ENCODE data around the gene SPESP1.
"Not testable (repeated sequence)": the region's sequence is repeated elsewhere in the genome, so short reads cannot be mapped to it uniquely, and the experiment has no call there.

DNA sequence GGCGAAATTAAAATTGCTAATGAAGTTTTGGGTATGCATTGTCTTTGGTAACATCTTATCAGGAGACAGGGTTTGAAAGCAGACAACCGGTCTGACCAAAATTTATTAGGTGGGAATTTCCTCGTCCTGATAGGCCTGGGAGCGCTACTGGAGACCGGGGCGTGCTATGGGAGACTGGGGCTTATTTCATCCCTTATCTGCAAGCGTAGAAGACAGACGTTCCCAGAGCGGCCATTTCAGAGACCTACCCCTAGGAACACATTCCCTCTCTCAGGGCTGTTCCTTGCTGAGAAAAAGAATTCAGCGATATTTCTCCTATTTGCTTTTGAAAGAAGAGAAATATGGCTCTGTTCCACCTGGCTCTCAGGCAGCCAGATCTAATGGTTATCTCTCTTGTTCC is 47.1 kb downstream of the SPESP1 start:
- TF ChIP-seq, protein P1, sequence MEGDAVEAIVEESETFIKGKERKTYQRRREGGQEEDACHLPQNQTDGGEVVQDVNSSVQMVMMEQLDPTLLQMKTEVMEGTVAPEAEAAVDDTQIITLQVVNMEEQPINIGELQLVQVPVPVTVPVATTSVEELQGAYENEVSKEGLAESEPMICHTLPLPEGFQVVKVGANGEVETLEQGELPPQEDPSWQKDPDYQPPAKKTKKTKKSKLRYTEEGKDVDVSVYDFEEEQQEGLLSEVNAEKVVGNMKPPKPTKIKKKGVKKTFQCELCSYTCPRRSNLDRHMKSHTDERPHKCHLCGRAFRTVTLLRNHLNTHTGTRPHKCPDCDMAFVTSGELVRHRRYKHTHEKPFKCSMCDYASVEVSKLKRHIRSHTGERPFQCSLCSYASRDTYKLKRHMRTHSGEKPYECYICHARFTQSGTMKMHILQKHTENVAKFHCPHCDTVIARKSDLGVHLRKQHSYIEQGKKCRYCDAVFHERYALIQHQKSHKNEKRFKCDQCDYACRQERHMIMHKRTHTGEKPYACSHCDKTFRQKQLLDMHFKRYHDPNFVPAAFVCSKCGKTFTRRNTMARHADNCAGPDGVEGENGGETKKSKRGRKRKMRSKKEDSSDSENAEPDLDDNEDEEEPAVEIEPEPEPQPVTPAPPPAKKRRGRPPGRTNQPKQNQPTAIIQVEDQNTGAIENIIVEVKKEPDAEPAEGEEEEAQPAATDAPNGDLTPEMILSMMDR (conservative IDR thresholded peaks at IDR 0.05; ENCODE audit: low read length) = not testable (repeated sequence)
- TF ChIP-seq EZH2phosphoT487 (IDR thresholded peaks at IDR 0.05; ENCODE audit: borderline replicate concordance) = not testable (repeated sequence)
